Measurements from ENCODE around the gene HOXC9. TPM values are rescaled to one million over a fixed set of nuclear protein-coding genes. Genes with fewer than 3 reads are reported as not detected.
A peak's percentile ranks its signal among the peaks of the same experiment; 100 is the strongest.

HOXC9 gene
- total RNA-seq, 1 experiment from 2014 or later, result 21.1 TPM

DNA sequence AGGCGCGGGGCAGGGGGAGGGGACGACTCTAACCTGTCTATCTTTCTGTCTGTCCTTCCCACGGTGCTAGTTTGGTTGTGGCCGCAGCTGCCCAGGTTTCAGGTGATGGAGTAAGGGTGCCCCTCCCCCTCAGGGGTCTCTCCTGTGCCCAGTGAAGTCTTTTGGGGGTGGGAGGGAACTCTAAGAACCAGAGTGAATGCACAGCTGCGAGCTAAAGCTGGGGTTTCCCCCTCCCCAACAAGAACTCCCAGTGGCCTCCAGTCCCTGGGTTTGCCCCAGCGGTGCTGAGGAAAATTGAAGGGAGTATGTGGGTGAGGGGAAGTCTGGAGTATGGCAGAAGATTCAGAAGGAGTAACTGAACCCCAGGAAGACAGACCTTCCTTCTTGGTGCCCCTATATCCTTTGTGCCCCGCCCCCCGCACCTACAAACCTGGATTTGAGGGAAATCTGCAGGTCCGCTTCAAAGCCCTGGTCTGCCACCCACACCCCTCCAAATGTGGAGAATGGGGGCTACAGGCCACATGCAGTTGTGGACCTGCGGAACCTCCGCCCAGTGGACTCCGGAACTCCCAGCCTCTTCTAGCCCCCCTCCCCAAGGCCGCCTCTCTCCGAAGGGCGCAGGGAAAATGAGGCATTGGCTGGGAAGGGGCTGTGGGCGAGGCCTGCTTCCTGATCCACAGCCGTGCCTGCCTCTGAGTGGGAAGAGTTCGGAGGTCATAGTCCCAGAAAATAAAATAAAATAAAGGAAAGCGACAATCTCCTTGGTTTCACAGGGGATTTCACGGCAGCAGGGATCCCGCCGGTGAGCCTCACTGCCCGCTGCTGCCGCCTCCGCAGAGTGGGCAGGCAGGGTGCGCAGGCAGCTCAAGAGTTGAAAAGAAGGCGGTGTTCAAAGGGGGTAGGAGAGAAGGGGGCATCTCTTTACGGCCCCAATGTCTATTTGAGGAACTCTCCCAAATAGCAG is 3.4 kb upstream of the HOXC9 start:
- no peaks in the 10 kb centered on the region for H3K36me3 ChIP-seq (ENCODE audit: insufficient read depth, low read length, poor library complexity, severe bottlenecking)
- no peaks in the 10 kb centered on the region for H3K9me3 ChIP-seq (ENCODE audit: low read depth, low read length, poor library complexity, severe bottlenecking)
- intact Hi-C loops (cut with micrococcal nuclease; ENCODE audit: unreplicated experiment), result no loop called here
- DNase-seq (ENCODE audit: low spot score), result peak; percentile 51
- H3K27me3 ChIP-seq (replicated peaks; ENCODE audit: insufficient read depth, low read depth, low read length, poor library complexity), result no peaks in the 10 kb centered on the region
- peak overlapping the region; percentile 98 for H3K27ac ChIP-seq (ENCODE audit: low read depth, low read length, poor library complexity, severe bottlenecking)
- ChIA-PET CTCF (interaction anchor here (0.8 to 1.9 kb wide), 3 partner anchors 9 to 11 kb away, joined by 3 to 8 read pairs (median 5); partner anchors contain the start of gene HOXC10), POLR2A (ENCODE audit: low non-redundant PET) (no interaction called here)
- TF ChIP-seq, protein P1, sequence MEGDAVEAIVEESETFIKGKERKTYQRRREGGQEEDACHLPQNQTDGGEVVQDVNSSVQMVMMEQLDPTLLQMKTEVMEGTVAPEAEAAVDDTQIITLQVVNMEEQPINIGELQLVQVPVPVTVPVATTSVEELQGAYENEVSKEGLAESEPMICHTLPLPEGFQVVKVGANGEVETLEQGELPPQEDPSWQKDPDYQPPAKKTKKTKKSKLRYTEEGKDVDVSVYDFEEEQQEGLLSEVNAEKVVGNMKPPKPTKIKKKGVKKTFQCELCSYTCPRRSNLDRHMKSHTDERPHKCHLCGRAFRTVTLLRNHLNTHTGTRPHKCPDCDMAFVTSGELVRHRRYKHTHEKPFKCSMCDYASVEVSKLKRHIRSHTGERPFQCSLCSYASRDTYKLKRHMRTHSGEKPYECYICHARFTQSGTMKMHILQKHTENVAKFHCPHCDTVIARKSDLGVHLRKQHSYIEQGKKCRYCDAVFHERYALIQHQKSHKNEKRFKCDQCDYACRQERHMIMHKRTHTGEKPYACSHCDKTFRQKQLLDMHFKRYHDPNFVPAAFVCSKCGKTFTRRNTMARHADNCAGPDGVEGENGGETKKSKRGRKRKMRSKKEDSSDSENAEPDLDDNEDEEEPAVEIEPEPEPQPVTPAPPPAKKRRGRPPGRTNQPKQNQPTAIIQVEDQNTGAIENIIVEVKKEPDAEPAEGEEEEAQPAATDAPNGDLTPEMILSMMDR (conservative IDR thresholded peaks at IDR 0.05; ENCODE audit: low read depth, low read length), result no peak
- TF ChIP-seq EZH2 (IDR thresholded peaks at IDR 0.05; ENCODE audit: borderline replicate concordance, low read depth, low read length, poor library complexity, severe bottlenecking), result no peak
- H3K4me1 ChIP-seq (ENCODE audit: insufficient read depth, low read length, poor library complexity, severe bottlenecking), result peaks cover 72% of the 10 kb centered on the region
- peak overlapping the region; percentile 70 for H3K4me3 ChIP-seq (ENCODE audit: low read depth, low read length, poor library complexity, severe bottlenecking)
- TSS peak; percentile 15 for BruUV-seq (replicated peaks)

DNA sequence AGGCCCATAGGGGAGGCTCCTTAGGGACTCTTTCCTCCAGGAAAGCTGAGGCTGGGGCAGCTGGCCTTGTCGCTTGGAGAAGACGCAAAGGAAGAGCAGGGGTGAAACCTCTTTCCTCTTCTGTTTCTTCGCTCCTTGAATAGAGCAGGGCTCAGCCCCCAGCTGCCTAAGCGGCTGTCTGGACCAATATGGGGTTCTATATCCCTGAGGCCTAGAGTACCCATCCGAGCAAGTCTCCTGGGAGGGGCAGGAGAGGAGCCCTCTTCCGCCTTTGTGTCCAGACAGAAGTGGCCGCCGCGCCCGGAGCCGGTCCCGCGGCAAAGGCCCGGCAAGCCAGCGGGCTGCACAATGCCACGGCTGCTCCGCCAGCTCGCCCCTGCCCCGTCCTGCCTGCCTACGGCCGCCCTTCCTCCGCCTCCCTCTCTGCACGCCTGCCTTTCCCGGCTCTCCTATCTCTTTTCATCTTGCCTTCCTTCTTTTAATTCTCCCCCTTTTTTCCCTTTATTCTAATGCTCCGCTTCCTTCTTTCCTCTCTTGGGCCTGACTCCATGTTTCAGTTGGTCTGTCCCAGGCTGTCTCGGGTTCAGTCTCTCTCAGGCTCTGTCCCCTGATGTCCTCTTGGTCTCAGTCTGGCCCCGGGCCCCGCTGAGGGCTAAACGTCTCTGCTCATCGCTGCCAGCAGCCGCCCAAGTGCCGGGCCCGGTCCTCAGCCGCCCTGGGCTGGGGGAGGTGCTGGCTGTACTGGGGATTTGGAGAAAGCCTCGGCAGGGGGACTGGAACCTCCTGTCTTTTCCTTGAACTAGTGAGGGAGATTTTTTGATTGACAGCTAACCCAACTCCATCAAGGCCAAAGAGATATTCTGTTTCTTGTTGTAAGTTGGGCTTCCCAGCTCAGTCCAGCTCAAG is 2.5 kb upstream of the HOXC9 start:
- ChIA-PET CTCF (interaction anchor here (0.8 to 1.9 kb wide), 3 partner anchors 8 to 12 kb away, joined by 3 to 19 read pairs (median 5); partner anchors contain the start of genes HOXC10 and HOXC8), POLR2A (ENCODE audit: low non-redundant PET) (interaction anchor here (0.6 kb wide), 1 partner anchor 10 kb away, joined by 9 read pairs; no protein-coding TSS in a partner anchor)
- TF ChIP-seq EZH2 (IDR thresholded peaks at IDR 0.05; ENCODE audit: borderline replicate concordance, low read depth, low read length, poor library complexity, severe bottlenecking), result no peak
- H3K36me3 ChIP-seq (ENCODE audit: insufficient read depth, low read length, poor library complexity, severe bottlenecking), result peaks cover 3% of the 10 kb centered on the region
- no peaks in the 10 kb centered on the region for H3K27me3 ChIP-seq (replicated peaks; ENCODE audit: insufficient read depth, low read depth, low read length, poor library complexity)
- no peaks in the 10 kb centered on the region for H3K9me3 ChIP-seq (ENCODE audit: low read depth, low read length, poor library complexity, severe bottlenecking)
- intact Hi-C loops (cut with micrococcal nuclease; ENCODE audit: unreplicated experiment), result no loop called here
- H3K4me1 ChIP-seq (ENCODE audit: insufficient read depth, low read length, poor library complexity, severe bottlenecking), result peaks cover 72% of the 10 kb centered on the region
- peak; percentile 56 for DNase-seq (ENCODE audit: low spot score)
- H3K27ac ChIP-seq (ENCODE audit: low read depth, low read length, poor library complexity, severe bottlenecking), result peak overlapping the region; percentile 98
- BruUV-seq (replicated peaks), result no TSS peak
- peak overlapping the region; percentile 70 for H3K4me3 ChIP-seq (ENCODE audit: low read depth, low read length, poor library complexity, severe bottlenecking)

DNA sequence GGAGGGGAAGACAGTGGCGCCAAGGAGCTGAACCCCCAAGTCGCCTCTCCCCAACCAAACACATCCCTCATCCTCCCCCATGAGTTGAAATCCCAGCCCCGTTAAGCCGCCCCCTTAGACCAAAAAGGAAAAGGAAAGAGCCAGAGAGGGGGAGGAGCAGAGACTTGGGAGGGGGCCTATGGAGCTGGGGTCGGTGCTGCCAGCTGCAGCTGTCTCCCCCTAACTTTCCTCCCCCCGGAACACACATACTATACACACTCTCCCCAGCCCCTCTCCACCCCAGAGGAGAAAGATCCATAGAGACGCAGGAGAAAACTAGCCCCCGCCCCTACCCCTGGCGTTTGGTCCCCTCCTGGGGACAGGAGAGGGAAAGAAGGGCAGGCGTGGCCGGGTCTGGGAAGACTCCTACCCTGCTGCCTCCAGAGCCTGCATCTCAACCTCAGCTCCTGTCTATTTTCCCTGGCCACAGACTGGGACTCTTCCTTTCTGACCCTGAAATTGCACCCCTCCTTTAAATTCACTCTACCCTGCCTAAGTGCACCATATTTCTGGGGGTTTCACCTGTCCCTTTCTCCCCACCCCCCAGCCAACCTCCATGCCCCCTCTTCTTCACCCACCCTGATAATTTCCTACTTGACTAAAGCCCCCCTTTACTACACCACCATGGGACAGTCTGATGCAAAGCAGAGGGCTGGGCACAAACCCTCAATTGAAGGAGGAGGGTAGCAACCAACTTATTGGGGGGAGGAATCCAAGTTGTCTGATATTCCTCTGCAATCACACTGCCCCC is 1.7 kb upstream of the HOXC9 start:
- CTCF ChIA-PET, result interaction anchor here (1.8 kb wide), 1 partner anchor 11 kb away, joined by 19 read pairs; the partner anchor contains the start of gene HOXC8
- intact Hi-C loops (cut with micrococcal nuclease; ENCODE audit: unreplicated experiment), result no loop called here
- Histone ChIP-seq H3K9me3 (ENCODE audit: low read depth, low read length, poor library complexity, severe bottlenecking) (no peaks in the 10 kb centered on the region), H3K36me3 (ENCODE audit: insufficient read depth, low read length, poor library complexity, severe bottlenecking) (peaks cover 9% of the 10 kb centered on the region), H3K4me1 (ENCODE audit: insufficient read depth, low read length, poor library complexity, severe bottlenecking) (peaks cover 72% of the 10 kb centered on the region), H3K27me3 (replicated peaks; ENCODE audit: insufficient read depth, low read depth, low read length, poor library complexity) (no peaks in the 10 kb centered on the region), H3K4me3 (ENCODE audit: low read depth, low read length, poor library complexity, severe bottlenecking) (peak overlapping the region; percentile 70), H3K27ac (ENCODE audit: low read depth, low read length, poor library complexity, severe bottlenecking) (peak overlapping the region; percentile 98)
- POLR2A ChIA-PET (ENCODE audit: low non-redundant PET), result interaction anchor here (0.6 kb wide), 1 partner anchor 10 kb away, joined by 9 read pairs; no protein-coding TSS in a partner anchor
- TF ChIP-seq, protein P1 (conservative IDR thresholded peaks at IDR 0.05; ENCODE audit: low read depth, low read length), result no peak
- TF ChIP-seq EZH2 (IDR thresholded peaks at IDR 0.05; ENCODE audit: borderline replicate concordance, low read depth, low read length, poor library complexity, severe bottlenecking), result no peak
- BruUV-seq (replicated peaks), result no TSS peak
- DNase-seq (ENCODE audit: low spot score), result no peak
